ENCODE measurements around the gene CASR. TPM values are rescaled to one million over a fixed set of nuclear protein-coding genes. Genes with fewer than 3 reads are reported as not detected.
A peak's percentile ranks its signal among the peaks of the same experiment; 100 is the strongest.
"Not testable (repeated sequence)": the region's sequence is repeated elsewhere in the genome, so short reads cannot be mapped to it uniquely, and the experiment has no call there.

Gene CASR, protein sequence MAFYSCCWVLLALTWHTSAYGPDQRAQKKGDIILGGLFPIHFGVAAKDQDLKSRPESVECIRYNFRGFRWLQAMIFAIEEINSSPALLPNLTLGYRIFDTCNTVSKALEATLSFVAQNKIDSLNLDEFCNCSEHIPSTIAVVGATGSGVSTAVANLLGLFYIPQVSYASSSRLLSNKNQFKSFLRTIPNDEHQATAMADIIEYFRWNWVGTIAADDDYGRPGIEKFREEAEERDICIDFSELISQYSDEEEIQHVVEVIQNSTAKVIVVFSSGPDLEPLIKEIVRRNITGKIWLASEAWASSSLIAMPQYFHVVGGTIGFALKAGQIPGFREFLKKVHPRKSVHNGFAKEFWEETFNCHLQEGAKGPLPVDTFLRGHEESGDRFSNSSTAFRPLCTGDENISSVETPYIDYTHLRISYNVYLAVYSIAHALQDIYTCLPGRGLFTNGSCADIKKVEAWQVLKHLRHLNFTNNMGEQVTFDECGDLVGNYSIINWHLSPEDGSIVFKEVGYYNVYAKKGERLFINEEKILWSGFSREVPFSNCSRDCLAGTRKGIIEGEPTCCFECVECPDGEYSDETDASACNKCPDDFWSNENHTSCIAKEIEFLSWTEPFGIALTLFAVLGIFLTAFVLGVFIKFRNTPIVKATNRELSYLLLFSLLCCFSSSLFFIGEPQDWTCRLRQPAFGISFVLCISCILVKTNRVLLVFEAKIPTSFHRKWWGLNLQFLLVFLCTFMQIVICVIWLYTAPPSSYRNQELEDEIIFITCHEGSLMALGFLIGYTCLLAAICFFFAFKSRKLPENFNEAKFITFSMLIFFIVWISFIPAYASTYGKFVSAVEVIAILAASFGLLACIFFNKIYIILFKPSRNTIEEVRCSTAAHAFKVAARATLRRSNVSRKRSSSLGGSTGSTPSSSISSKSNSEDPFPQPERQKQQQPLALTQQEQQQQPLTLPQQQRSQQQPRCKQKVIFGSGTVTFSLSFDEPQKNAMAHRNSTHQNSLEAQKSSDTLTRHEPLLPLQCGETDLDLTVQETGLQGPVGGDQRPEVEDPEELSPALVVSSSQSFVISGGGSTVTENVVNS
- total RNA-seq (2014; rRNA removed; shearing (Covaris generic)): not detected in 2 replicates

DNA sequence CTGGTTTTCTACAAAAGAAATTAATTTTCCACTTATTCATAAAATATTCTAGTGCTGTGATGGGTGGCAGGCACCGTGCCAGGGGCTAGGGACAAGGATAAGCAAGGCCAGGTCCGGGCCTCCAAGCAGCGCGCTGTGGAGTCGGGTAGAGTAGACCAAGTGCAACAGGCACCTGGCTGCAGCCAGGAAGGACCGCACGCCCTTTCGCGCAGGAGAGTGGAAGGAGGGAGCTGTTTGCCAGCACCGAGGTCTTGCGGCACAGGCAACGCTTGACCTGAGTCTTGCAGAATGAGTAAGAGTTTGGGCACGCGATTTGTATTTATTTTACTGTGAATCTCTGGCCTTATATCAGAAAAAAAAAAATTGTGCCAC is at the start of gene CASR:
CASR (plus strand) TSS at position 148 of the 372 bp plus-strand sequence. CDS start 70,522 bp downstream, outside the sequence.
- no peak for DNase-seq (ENCODE audit: low read depth)

DNA sequence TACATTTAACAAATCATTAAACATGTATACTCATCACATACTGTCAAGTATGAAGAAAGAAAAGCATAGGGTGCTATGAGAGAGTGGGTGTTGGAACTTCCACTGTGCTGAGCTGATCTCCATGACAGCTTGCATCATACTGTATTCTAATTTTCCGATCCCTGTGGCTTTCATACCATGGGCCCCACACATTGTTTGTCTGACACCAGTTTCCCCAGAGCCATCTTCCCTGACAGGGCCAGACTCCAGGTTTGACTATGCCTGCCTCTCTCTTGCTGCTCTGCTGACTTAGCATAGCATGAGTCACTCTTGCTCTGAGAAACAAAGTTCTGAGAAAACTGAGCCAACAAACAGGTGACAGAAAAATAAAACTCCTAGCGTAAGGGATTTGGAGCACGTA is 37.0 kb upstream of the CASR start:
- peak; percentile 41 for DNase-seq (ENCODE audit: low read depth)

DNA sequence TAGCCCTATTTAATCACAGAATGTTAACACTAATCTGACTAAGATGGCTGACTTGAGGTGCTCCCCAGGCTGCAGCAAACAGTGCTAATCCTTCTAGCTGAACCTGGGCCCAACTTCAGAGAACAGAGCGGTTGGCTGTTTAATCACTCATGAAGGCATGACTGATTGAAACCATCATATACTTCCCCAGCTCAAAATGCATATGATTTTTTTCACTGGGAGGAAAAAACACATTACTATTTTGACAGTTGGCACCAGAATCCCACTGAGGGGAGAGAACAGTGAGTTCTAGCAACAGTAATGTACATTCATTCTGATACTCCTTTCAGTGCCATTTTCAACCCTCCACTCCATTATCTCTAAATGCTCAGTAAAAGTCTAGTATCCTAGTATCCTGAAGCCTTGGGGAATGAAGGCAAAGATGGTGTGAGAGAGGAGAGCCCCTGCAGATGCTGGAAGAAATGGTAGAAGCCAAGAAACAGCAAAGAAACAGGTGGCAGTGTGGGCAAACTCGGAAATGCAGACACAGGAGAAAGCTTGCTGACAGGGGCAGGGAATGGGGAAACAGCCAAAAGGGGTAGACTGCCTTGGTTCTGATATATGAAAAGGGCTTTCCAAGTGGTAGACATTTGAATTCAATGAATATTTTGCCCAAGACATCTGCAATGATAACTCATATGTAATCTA is 34.4 kb upstream of the CASR start:
- no peak for DNase-seq (ENCODE audit: low read depth)

DNA sequence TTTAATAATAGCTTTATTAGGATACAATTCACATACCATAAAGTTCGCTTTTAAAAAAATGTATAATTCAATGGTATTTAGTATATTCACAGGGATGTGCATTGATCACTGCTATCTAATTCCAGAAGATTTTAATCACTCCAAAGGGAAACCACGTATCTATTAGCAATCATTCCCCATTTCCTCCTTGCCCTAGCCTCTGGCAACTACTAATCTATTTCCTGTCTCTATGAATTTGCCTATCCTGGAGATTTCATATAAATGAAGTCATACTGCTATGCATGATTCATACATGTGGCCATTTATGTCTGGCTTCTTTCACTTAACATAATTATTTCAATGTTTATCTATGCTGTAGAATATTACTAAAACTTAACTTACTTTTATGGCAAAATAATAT is 32.0 kb upstream of the CASR start:
- DNase-seq (ENCODE audit: low read depth): peak; percentile 31

DNA sequence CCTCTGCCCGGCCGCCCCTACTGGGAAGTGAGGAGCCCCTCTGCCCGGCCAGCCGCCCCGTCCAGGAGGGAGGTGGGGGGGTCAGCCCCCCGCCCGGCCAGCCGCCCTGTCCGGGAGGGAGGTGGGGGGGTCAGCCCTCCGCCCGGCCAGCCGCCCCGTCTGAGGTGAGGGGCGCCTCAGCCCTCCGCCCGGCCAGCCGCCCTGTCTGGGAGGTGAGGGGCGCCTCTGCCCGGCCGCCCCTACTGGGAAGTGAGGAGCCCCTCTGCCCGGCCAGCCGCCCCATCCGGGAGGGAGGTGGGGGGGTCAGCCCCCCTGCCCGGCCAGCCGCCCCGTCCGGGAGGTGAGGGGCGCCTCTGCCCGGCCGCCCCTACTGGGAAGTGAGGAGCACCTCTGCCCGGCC is 18.5 kb upstream of the CASR start:
- not testable (repeated sequence) for DNase-seq (ENCODE audit: low read depth)

DNA sequence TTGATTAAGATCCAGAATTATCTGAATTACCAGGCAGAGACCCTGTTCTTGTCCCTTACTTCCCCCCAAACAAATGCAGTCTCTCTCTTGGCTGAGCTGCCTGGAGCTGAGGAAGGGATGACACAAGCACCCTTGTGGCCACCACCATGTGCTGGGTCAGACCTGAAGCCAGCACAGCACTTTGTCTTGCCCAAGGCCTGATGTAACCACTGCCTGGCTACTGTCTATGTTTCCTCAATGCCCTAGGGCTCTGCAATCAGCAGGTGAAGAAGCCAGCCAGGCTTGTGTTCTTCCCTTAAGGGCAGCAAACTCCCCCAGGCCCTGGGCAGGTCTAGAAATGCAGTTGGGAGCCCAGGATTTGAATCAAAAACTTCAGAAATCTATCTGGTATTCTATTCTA is 15.8 kb upstream of the CASR start:
- no peak for DNase-seq (ENCODE audit: low read depth)

DNA sequence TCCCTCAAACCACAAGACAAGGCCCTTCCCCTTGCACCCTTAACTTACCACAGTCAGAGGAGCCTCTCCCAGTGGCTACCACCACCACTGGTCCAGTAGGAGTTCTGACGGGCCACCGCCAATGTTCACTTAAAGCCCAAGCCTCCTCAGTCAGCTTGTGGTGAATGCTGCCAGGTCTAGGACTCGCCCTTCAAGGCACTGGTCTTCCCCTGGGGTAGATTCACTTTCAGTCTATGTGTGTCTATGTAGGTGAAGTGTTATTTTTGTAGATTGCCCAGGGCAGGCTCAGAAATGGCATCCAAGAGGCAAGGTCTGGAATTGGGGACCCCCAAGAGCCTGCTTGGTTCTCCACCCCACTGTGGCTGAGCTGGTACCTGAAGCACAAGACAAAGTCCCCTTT is 15.4 kb upstream of the CASR start:
- DNase-seq (ENCODE audit: low read depth): no peak

DNA sequence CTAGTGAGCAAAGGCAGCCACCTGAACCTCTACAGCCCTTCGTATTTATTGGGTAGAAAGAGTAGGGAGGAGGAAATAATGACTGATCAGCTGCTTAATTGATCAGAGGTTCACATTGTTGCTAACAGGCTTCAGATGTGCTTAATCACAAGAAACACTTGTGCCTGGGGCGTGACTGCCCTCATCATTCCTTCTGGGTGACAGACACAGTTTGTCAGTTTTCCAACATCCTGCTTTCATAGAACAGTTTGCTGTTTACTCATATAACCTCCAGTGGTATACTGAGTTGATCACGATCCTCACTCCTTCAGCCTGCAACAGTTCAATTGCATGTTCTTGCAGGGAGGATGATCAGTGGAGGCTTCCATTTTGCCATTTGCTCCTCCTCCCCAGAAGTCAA is 13.6 kb upstream of the CASR start:
- DNase-seq (ENCODE audit: low read depth): peak; percentile 44

DNA sequence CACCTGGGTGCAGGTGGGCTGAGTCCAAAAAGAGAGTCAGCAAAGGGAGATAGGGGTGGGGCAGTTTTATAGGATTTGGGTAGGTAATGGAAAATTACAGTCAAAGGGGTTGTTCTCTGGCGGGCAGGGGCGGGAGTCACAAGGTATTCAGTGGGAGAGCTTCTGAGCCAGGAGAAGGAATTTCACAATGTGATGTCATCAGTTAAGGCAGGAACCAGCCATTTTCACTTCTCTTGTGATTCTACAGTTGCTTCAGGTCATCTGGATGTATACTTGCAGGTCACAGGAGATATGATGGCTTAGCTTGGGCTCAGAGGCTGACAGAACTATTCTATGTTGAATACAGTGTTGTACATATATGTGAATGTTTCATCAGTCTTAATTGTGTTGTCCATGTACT is 12.1 kb upstream of the CASR start:
- not testable (repeated sequence) for DNase-seq (ENCODE audit: low read depth)

DNA sequence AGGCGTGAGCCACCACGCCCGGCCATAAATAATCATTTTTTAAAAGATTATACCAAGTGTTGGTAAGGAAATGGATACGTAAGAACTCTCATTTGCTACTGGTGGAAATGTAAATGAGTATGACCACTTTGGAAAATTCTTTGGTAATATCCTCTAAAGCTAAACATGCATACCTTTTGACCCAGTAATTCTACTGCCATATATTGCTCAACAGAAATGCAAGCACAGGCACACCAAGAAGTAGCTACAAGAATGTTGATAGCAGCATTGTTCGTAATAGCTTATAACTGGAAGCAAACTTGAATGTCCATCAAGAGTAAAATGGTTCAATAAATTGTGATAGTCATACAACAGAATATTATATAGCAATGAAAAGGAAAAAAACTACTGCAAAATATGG is 4.8 kb upstream of the CASR start:
- no peak for DNase-seq (ENCODE audit: low read depth)

DNA sequence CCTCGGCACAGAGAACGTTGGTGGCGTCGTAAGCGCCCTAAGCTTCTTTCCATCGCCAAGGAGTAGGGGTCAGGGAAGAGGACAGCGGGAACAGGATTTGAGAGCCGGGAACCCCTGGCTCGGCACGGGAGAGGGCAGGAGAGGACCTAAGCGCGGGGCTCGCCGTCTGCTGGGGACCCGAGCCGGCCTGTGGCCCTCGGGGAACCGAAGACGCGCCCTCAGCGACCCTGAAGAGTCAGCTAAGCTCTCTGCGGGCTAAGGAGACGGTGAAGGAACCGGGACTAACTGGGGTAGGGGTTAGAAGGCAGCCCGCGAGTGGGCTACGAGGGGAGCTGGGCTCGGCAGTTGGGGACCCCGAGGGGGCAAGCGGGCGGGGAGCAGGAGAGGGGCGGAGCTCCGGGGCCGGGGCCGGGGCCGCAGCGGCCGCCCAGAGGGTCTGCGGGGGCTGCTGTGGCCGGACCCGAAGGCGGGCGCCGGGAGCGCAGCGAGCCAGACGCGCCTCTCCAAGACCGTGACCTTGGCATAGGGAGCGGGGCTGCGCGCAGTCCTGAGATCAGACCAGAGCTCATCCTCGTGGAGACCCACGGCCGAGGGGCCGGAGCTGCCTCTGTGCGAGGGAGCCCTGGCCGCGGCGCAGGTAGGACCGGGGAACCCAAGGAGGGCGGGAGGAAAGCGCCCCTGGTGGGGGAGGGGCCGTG is 574 bp downstream of the CASR start:
- DNase-seq (ENCODE audit: low read depth): no peak

DNA sequence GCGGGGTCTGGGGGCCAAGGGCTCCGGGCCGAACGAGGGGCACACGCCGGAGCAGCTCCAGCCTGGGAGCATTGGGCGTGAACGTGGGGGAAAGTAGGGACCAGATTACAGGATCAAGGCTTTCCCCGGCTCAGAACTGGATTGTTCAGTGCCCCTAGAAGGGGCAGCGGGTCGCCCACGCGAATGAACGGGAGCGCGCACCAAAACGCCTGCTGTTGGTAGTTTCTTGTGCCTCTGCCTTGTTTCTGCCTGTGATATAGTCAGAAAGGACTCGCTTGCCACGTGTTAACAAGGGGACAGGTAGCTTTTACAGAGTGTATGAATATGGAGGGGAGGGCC is 1.1 kb downstream of the CASR start:
- DNase-seq (ENCODE audit: low read depth): no peak

DNA sequence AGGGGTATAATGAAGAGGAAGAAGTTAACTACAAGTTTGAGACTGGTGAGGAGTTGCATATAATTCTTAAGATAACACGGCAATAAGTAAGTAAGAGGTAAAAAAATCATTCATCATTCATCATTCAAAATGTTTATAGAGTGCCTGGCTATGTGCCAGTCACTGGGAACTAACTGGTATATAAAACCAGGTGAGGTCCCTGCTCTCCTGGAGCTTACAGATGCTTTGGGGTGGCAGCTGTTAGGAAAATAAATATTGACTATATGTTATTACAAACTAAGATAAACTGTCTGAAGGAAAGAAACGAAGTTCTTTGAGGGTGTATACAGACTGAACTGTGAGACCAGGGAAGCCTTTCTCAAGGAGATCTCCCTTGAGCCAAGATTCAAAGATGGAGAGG is 2.9 kb downstream of the CASR start:
- no peak for DNase-seq (ENCODE audit: low read depth)

DNA sequence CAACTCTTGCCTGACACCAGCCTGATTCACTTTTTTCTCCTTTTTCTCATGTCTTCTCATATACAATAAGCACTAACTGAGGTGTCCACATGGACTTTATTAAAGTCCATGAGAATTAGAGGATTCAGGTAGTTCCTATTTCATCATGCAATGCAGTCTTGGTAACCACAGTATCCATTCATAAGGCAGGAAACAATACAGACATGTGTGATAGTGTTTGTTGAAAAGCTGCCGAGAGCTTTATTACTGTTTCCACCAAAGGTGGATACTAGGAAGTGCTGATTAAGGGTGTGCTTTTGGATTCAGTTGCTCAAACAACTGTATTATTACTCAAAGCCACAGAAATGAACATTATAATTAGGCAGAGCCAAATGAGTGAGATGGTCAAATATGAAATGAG is 5.3 kb downstream of the CASR start:
- no peak for DNase-seq (ENCODE audit: low read depth)

DNA sequence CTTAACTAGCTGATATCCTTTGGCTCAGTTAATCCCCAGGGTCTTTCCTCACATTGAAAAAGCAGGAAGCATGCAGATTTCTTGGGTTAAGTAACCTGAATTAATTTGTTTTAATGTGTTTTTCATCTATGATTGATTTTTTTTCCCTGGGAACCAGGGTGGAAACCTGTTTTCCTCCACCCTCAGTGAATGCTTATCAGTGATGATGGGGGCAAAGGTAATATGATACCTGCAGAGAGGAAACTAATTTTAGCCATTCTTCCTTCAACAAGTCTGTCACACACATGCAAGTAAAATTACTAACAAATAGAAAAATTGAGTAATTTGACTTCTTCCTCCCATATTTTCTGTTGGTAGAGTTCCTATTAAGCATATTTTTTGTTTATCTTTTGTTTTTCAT is 5.9 kb downstream of the CASR start:
- DNase-seq (ENCODE audit: low read depth): no peak

DNA sequence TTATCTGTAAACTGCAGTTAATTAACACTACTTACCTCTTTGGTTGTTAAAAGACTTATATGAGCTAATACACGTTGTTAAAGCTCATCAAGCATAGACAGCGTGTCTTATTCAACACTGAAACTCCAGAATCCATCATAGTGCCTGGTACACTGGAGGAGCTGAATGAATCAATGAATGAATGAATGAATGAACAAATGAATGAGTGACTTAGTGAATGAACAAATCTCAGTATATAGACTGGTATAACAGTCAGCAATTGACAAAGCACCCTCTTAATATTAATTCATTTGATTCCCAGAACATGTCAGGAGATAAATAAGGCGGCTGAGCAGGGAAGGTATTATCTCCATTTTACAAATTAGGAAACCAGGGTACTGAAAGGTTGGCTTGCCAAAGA is 7.1 kb downstream of the CASR start:
- DNase-seq (ENCODE audit: low read depth): no peak

DNA sequence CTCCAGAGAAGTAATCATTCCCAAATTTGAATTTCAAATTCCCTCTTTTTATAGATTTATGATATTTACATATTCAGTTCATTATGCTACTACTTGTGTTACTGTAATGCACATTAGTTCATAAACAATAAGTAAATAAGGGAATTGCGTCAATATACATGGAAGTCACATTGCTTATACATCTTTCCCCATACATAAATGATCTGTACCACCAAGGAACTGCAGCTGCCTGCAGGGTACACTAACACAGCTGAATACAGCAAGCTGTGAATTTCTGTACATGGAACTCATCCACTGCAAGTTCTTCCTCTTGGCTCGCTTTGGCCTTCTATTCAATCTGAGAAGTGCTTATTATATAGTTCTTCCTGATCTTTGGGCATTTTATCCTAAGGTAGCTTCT is 15.5 kb downstream of the CASR start:
- DNase-seq (ENCODE audit: low read depth): no peak

DNA sequence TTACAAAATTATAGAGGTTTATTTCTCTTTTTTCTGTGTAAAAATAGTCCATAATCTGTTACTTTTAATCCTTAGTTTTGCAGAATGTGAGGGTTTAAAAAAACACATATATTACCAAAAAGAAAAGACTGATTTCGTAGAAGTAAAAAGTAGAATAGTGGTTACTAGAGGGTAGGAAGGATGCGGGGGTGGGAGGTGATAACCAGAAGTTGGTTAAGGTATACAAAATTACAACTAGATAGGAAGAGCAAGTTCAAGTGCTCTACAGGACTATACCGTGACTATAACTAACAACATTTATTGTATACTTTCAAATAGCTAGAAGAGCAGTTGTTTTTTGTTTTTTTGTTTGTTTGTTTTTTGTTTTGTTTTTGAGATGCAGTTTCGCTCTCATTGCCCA is 16.1 kb downstream of the CASR start:
- no peak for DNase-seq (ENCODE audit: low read depth)

DNA sequence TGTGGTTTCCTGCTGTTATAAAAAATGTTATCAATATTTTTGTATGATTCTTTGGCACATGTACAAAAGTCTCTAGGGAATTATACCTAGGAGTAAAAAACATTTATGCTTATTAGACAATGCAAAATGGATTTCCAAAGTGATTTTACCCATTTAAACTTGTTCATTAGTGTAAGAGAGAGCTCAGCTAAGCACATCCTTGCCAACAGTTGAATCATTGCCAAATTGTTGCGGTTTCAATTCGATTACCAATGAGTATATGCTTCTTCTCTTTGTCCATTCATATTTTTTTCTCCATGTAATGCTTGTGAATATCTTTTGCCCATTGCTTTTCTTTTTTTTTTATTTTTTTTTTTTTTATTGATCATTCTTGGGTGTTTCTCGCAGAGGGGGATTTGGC is 17.2 kb downstream of the CASR start:
- DNase-seq (ENCODE audit: low read depth): peak; percentile 4

DNA sequence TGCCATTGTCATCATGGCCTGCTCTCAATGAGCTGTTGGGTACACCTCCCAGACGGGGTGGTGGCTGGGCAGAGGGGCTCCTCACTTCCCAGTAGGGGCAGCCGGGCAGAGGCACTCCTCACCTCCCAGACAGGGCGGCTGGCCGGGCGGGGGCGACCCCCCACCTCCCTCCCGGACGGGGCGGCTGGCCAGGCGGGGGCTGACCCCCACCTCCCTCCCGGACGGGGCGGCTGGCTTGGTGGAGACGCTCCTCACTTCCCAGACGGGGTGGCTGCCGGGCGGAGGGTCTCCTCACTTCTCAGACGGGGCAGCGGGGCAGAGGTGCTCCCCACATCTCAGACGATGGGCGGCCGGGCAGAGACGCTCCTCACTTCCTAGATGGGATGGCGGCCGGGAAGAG is 18.0 kb downstream of the CASR start:
- not testable (repeated sequence) for DNase-seq (ENCODE audit: low read depth)

DNA sequence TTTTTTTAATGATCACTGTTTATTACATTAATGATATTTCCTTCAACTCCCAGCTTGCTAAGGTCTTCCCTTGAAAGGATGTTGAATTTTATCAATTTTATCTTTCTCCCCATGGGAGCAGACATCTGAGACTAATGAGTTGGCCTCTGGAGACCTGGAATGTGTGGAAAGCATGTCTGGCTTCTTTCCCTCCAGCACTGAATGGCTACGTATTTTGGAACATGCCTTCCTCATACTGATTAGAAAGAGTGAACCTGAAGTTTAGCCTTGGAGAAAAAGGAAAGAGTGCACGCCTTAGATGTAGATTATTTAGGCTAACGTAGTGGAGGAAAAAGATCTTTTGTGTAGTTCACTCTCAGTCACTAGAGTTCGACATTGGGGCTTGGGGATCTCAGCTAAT is 25.1 kb downstream of the CASR start:
- no peak for DNase-seq (ENCODE audit: low read depth)

DNA sequence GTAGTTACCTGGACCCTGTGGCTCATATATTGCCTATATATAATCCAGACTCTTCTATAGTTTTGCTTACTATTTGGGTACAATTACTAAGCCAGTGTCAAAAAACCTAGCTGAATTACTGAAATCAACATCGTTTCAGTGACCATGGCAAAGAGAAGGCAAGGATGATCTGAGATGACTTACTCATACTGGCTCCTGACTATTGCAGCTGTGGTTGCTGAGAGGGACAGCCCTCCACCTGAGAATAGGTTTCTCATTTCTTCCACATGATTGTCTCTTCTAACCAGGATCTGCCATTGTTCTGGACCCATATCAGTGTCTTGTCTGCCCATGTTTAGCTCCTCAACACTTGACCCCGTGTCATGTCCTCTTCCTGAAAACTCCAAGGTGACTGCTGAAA is 30.2 kb downstream of the CASR start:
- DNase-seq (ENCODE audit: low read depth): no peak

Data from M059J (cell line).